OCI-LY7 (cell line): ENCODE measurements around the gene OXSR1. TPM values are rescaled to one million over a fixed set of nuclear protein-coding genes. Genes with fewer than 3 reads are reported as not detected.

Experiments used
- BruUV-seq: library from RNA; stranded (reverse); fragments of 400-500 nt; replicated peaks from 2 replicates; lab custom pipeline; 2021; lab: Mats Ljungman, UMichigan
- CTCF ChIA-PET: fragments of 300-600 bp; sonication (Branson Sonifier 250); formaldehyde crosslinking; loops from one replicate; lab custom pipeline; 2022; ENCODE audit warnings: antibody characterized with exemption; ENCODE audit not compliant: unreplicated experiment; lab: Charles Lee
- POLR2A ChIA-PET: fragments of 300-600 bp; sonication (Branson Sonifier 250); formaldehyde crosslinking; loops from one replicate; lab custom pipeline; 2022; ENCODE audit warnings: antibody characterized with exemption; lab: Charles Lee
- DNase-seq: peaks from one replicate; pipeline ENCODE4 v3.0.0-alpha.2; 2015; ENCODE audit warnings: low spot score
- H2AFZ ChIP-seq: fragments of 200-600 bp; sonication (generic), shearing (Covaris generic); 2 replicates; pipeline ENCODE4 v1.6.1; 2014; ENCODE audit warnings: mild to moderate bottlenecking, antibody characterized with exemption, low read length, moderate library complexity
- H3K27ac ChIP-seq: fragments of 200-600 bp; sonication (generic); 2 replicates; pipeline ENCODE4 v1.5.1; 2014; ENCODE audit warnings: mixed run types, low read depth, mild to moderate bottlenecking, moderate library complexity, low read length, inconsistent platforms; ENCODE audit not compliant: poor library complexity, severe bottlenecking
- H3K36me3 ChIP-seq: fragments of 200-600 bp; sonication (generic); 2 replicates; pipeline ENCODE4 v1.6.1; 2014; ENCODE audit warnings: mild to moderate bottlenecking, antibody characterized with exemption, low read length, moderate library complexity, mixed read lengths; ENCODE audit not compliant: insufficient read depth
- H3K4me1 ChIP-seq: fragments of 200-600 bp; sonication (generic); 2 replicates; pipeline ENCODE4 v1.5.1; 2014; ENCODE audit warnings: mild to moderate bottlenecking, low read length; ENCODE audit not compliant: insufficient read depth, poor library complexity, severe bottlenecking
- H3K4me2 ChIP-seq: fragments of 200-600 bp; sonication (generic); 2 replicates; pipeline ENCODE4 v1.6.1; 2014; ENCODE audit warnings: mild to moderate bottlenecking, low read length
- H3K4me3 ChIP-seq: fragments of 200-600 bp; sonication (generic); 2 replicates; pipeline ENCODE4 v1.5.1; 2014; ENCODE audit warnings: mild to moderate bottlenecking, low read depth, low read length; ENCODE audit not compliant: poor library complexity, severe bottlenecking
- H3K79me2 ChIP-seq: fragments of 200-600 bp; sonication (generic); 2 replicates; pipeline ENCODE4 v1.6.1; 2016; ENCODE audit warnings: low read depth, mild to moderate bottlenecking, low read length, moderate library complexity, mixed read lengths; ENCODE audit not compliant: insufficient read depth
- H3K9me2 ChIP-seq: fragments of 200-600 bp; sonication (generic); 2 replicates; pipeline ENCODE4 v1.6.1; 2016; ENCODE audit warnings: mild to moderate bottlenecking, low read length, mixed read lengths; ENCODE audit not compliant: insufficient read depth
- H3K9me3 ChIP-seq: fragments of 200-600 bp; sonication (generic); 2 replicates; pipeline ENCODE4 v1.6.1; 2014; ENCODE audit warnings: mild to moderate bottlenecking, mixed run types, low read length, mixed read lengths
- H4K20me1 ChIP-seq: fragments of 200-600 bp; sonication (generic); 2 replicates; pipeline ENCODE4 v1.6.1; 2014; ENCODE audit warnings: mild to moderate bottlenecking, antibody characterized with exemption, low read length, moderate library complexity, mixed read lengths; ENCODE audit not compliant: insufficient read depth
- EZH2phosphoT487 ChIP-seq: fragments of 200-600 bp; sonication (generic); IDR thresholded peaks from 2 replicates; pipeline ENCODE4 v1.6.1; 2018; ENCODE audit warnings: low read depth, borderline replicate concordance, mild to moderate bottlenecking, mixed run types, antibody characterized with exemption, low read length, moderate library complexity, mixed read lengths
- intact Hi-C: fragments of 100-400 bp; cut with micrococcal nuclease; formaldehyde crosslinking; loops from one replicate; pipeline ENCODE4 v1.10.0; 2022; ENCODE audit not compliant: unreplicated experiment
- small RNA-seq: library from RNA; depleted of rRNA; stranded (forward); fragments of <200 nt; gene quantifications from one replicate; pipeline ENCODE3, GENCODE V24; 2014
- total RNA-seq, 2 experiments: library from RNA; depleted of rRNA in 1 of 2; stranded (reverse); fragments of >200 nt in 1 of 2; shearing (Covaris generic) in 1 of 2; gene quantifications; 2 replicates each; pipeline ENCODE4 v1.2.3, GENCODE V29; 2014 to 2022
- TF ChIP-seq, protein P1 (sequence below): fragments of 200-600 bp; sonication (generic); conservative IDR thresholded peaks from 2 replicates; pipeline ENCODE4 v1.5.1; 2014; ENCODE audit warnings: mild to moderate bottlenecking, antibody characterized with exemption, low read length, moderate library complexity, mixed read lengths

The OXSR1 gene
- total RNA-seq, 2 experiments from 2014 or later, result 21.4 to 43.7 TPM

DNA sequence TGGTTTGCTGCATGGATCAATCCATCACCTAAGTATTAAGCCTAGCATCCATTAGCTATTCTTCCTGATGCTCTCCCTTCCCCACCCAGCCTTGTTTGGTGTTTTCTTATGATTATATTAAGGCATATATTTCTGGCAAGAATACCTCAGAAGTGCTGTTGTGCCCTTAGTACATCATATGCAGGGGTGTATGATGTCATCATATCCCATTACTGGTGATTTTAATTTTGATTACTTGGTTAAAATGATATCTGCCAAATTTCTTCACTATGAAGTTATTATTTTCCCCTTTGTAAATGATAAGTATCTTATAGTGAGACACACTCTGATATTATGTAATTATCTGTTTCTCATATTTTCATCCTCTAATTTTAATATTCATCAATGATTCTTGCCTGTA lies 132.2 kb downstream of the OXSR1 start:
- Histone ChIP-seq H3K9me2 (no peaks in the 10 kb centered on the region), H3K4me1 (no peaks in the 10 kb centered on the region), H2AFZ (no peak overlapping the region), H3K9me3 (no peaks in the 10 kb centered on the region), H3K36me3 (no peaks in the 10 kb centered on the region), H3K4me3 (no peak overlapping the region), H3K4me2 (no peak overlapping the region), H4K20me1 (no peaks in the 10 kb centered on the region), H3K79me2 (no peaks in the 10 kb centered on the region), H3K27ac (no peak overlapping the region)
- BruUV-seq, result no TSS peak
- intact Hi-C loops, result loop anchor here (5.0 kb wide), 1 partner anchor 325 kb away; no protein-coding TSS in a partner anchor
- CTCF ChIA-PET, result no interaction called here
- DNase-seq, result no peak
- no peak for TF ChIP-seq EZH2phosphoT487
- TF ChIP-seq, protein P1, sequence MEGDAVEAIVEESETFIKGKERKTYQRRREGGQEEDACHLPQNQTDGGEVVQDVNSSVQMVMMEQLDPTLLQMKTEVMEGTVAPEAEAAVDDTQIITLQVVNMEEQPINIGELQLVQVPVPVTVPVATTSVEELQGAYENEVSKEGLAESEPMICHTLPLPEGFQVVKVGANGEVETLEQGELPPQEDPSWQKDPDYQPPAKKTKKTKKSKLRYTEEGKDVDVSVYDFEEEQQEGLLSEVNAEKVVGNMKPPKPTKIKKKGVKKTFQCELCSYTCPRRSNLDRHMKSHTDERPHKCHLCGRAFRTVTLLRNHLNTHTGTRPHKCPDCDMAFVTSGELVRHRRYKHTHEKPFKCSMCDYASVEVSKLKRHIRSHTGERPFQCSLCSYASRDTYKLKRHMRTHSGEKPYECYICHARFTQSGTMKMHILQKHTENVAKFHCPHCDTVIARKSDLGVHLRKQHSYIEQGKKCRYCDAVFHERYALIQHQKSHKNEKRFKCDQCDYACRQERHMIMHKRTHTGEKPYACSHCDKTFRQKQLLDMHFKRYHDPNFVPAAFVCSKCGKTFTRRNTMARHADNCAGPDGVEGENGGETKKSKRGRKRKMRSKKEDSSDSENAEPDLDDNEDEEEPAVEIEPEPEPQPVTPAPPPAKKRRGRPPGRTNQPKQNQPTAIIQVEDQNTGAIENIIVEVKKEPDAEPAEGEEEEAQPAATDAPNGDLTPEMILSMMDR, result no peak
- POLR2A ChIA-PET, result interaction anchor here (0.6 kb wide), 1 partner anchor 29 kb away, joined by 3 read pairs; no protein-coding TSS in a partner anchor

DNA sequence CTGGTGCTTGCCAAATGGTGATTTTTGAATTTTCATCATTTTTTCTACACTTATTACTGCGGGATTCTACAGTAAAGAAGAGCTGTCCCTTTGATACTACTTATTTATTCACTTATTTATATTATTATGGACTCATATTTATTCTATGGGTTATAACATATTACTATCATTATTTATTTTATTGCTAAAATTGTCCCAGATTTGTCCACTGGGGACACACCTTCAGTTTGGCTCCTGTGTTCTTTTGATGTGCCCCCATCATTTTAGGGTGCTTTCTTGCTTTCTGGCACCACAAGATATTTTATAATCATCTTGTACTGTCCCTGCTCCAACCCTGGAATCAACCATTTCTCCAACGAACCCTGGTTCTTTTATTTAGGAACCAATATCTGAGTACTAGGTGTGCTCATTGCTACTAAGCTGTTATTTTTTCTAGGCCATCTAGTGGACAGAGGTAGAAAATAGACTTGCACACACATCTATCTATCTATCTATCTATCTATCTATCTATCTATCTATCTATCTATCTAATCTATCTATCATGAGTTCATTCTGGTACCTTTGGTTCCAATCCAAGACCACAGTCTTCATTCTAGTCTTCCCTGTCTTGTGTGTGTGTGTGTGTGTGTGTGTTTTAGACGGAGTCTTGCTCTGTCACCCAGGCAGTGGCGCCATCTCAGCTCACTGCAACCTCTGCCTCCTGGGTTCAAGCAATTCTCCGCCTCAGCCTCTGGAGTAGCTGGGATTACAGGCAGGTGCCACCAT lies 132.8 kb downstream of the OXSR1 start:
- Histone ChIP-seq H3K36me3 (no peaks in the 10 kb centered on the region), H3K4me1 (no peaks in the 10 kb centered on the region), H3K79me2 (no peaks in the 10 kb centered on the region), H3K27ac (no peak overlapping the region), H2AFZ (no peak overlapping the region), H3K9me3 (no peaks in the 10 kb centered on the region), H3K9me2 (no peaks in the 10 kb centered on the region), H3K4me2 (no peak overlapping the region), H3K4me3 (no peak overlapping the region), H4K20me1 (no peaks in the 10 kb centered on the region)
- TF ChIP-seq, protein P1, result peak; percentile 82
- TF ChIP-seq EZH2phosphoT487, result no peak
- POLR2A ChIA-PET, result no interaction called here
- no TSS peak for BruUV-seq
- peak; percentile 27 for DNase-seq
- CTCF ChIA-PET, result no interaction called here
- intact Hi-C loops, result loop anchor here (1.0 to 5.0 kb wide), 2 partner anchors 180 to 326 kb away; no protein-coding TSS in a partner anchor

Small RNA genes within 50 kb of the gene (small RNA-seq; reads per million reads assigned to genes)
- gene RF00019 (not detected), gene RNU6-235P (not detected)

Other genes starting within 250 kb of the OXSR1 start
- gene VILL, start 174.8 kb upstream of the OXSR1 start, total RNA-seq (2014; rRNA removed; shearing (Covaris generic)), result 23.5 and 24.5 TPM in 2 replicates
- 13.2 and 13.5 TPM in 2 replicates for gene VILL, start 174.8 kb upstream of the OXSR1 start, total RNA-seq (2022)
- gene PLCD1, start 135.9 kb upstream of the OXSR1 start, total RNA-seq (2014; rRNA removed; shearing (Covaris generic)), result 5.8 and 10.4 TPM in 2 replicates
- gene PLCD1, start 135.9 kb upstream of the OXSR1 start, total RNA-seq (2022), result 7.7 and 11.8 TPM in 2 replicates
- 0.13 TPM in 1 of 2 replicates, not detected in the other for gene DLEC1, start 126.3 kb upstream of the OXSR1 start, total RNA-seq (2014; rRNA removed; shearing (Covaris generic))
- 0.11 TPM in 1 of 2 replicates, not detected in the other for gene DLEC1, start 126.3 kb upstream of the OXSR1 start, total RNA-seq (2022)
- gene ACAA1, start 28.4 kb upstream of the OXSR1 start, total RNA-seq (2014; rRNA removed; shearing (Covaris generic)), result 13.3 and 13.9 TPM in 2 replicates
- gene ACAA1, start 28.4 kb upstream of the OXSR1 start, total RNA-seq (2022), result 45.3 and 50.3 TPM in 2 replicates
- 8.8 and 16.3 TPM in 2 replicates for gene MYD88, start 26.9 kb upstream of the OXSR1 start, total RNA-seq (2014; rRNA removed; shearing (Covaris generic))
- 28.6 and 29.4 TPM in 2 replicates for gene MYD88, start 26.9 kb upstream of the OXSR1 start, total RNA-seq (2022)
- 0.13 TPM in 2 replicates for gene SLC22A13, start 100.3 kb downstream of the OXSR1 start, total RNA-seq (2014; rRNA removed; shearing (Covaris generic))
- 0.27 TPM in 1 of 2 replicates, not detected in the other for gene SLC22A13, start 100.3 kb downstream of the OXSR1 start, total RNA-seq (2022)
- gene SLC22A14, start 116.8 kb downstream of the OXSR1 start, total RNA-seq (2014; rRNA removed; shearing (Covaris generic)), result not detected in 2 replicates
- gene SLC22A14, start 116.8 kb downstream of the OXSR1 start, total RNA-seq (2022), result not detected in 2 replicates
- gene XYLB, start 181.2 kb downstream of the OXSR1 start, total RNA-seq (2014; rRNA removed; shearing (Covaris generic)), result 7.0 and 7.2 TPM in 2 replicates
- 5.3 and 6.7 TPM in 2 replicates for gene XYLB, start 181.2 kb downstream of the OXSR1 start, total RNA-seq (2022)